ENCODE data around the gene KRTAP12-2.

GRCh38 chr21:44713846-44714245, 47.1 kb upstream of the KRTAP12-2 start:
- no peak for TF ChIP-seq USF2 (CRISPR knock-in tag; IDR thresholded peaks at IDR 0.05)
- no peak for TF ChIP-seq TCF7 (CRISPR knock-in tag; IDR thresholded peaks at IDR 0.05; ENCODE audit: low read depth)
